ENCODE data around the gene MGAT2. TPM values are rescaled to one million over a fixed set of nuclear protein-coding genes. Genes with fewer than 3 reads are reported as not detected.

Gene MGAT2
- total and polyA plus RNA-seq, 2 donors from 2014 or later = 11.9 to 31.8 TPM

GRCh38 chr14:49593016-49593415 lies 27.6 kb upstream of the MGAT2 start:
- peaks cover 0 to 3% (median 0%) of the 10 kb centered on the region in 3 donors for H3K4me1 ChIP-seq (ENCODE audit: control insufficient read depth in 2 of 3, insufficient read depth in 2 of 3, low read depth in 1 of 3, low read length in 3 of 3)
- H3K27me3 ChIP-seq (ENCODE audit: control insufficient read depth, insufficient read depth, low read length) = no peaks in the 10 kb centered on the region
- H3K36me3 ChIP-seq (ENCODE audit: control insufficient read depth in 2 of 3, insufficient read depth in 3 of 3, low read length in 3 of 3) = no peaks in the 10 kb centered on the region
- H3K27ac ChIP-seq (ENCODE audit: low read depth in 2 of 2, low read length in 2 of 2) = no peak overlapping the region
- H3K9ac ChIP-seq (ENCODE audit: low read length in 3 of 3) = no peak overlapping the region
- TF ChIP-seq, protein P1, sequence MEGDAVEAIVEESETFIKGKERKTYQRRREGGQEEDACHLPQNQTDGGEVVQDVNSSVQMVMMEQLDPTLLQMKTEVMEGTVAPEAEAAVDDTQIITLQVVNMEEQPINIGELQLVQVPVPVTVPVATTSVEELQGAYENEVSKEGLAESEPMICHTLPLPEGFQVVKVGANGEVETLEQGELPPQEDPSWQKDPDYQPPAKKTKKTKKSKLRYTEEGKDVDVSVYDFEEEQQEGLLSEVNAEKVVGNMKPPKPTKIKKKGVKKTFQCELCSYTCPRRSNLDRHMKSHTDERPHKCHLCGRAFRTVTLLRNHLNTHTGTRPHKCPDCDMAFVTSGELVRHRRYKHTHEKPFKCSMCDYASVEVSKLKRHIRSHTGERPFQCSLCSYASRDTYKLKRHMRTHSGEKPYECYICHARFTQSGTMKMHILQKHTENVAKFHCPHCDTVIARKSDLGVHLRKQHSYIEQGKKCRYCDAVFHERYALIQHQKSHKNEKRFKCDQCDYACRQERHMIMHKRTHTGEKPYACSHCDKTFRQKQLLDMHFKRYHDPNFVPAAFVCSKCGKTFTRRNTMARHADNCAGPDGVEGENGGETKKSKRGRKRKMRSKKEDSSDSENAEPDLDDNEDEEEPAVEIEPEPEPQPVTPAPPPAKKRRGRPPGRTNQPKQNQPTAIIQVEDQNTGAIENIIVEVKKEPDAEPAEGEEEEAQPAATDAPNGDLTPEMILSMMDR (IDR thresholded peaks at IDR 0.05; ENCODE audit: borderline replicate concordance, extremely low read depth, insufficient read depth) = no peak
- no peak overlapping the region for H3K4me3 ChIP-seq (ENCODE audit: low read length in 3 of 3)
- DNase-seq (no peak), FAIRE-seq (no peak)
- no peaks in the 10 kb centered on the region for H3K9me3 ChIP-seq (ENCODE audit: control insufficient read depth in 2 of 3, insufficient read depth in 1 of 3, low read length in 3 of 3)
- intact Hi-C loops (cut with DNase I) = no loop called here

DNA sequence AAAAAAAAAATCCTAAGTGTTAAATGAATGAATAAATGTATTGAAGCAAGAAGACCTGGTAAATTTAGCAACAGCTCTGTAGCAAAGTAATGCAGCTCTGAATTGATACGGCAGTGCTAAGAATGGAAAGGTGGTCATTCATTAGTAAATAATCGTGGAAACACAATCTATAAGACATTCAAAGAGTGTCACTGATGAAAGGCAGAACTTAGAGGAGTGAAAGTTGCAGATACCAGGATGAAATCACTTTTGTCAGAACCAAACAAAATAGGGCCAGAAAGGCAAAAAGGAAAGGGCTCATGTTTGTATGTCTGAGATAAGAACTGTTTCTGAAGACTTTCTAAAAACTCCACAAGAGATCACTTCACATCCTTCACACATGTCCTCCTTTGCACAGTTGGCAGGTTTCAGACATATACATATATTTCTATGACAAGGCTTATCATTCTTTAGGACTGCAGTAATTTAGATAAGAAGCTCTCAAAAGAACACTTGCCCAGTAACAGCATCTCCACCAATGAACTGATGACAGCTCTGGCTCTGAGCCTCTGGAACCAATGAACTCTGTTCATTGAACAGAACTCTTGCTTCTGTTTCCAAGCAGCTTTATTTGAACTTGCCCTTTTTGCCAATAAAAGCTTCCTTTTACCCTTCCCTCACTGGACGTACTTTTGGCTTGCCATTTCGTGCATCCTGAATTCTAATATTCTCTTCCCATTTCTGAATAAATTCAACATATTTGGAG lies 26.1 kb upstream of the MGAT2 start:
- intact Hi-C loops (cut with DNase I) = no loop called here
- no peak overlapping the region for H3K4me3 ChIP-seq (ENCODE audit: low read length in 3 of 3)
- no peaks in the 10 kb centered on the region for H3K27me3 ChIP-seq (ENCODE audit: control insufficient read depth, insufficient read depth, low read length)
- no peaks in the 10 kb centered on the region for H3K9me3 ChIP-seq (ENCODE audit: control insufficient read depth in 2 of 3, insufficient read depth in 1 of 3, low read length in 3 of 3)
- no peak overlapping the region for H3K9ac ChIP-seq (ENCODE audit: low read length in 3 of 3)
- DNase-seq = peak in 2 of 5 donors; percentile 16 to 53
- peaks cover 0 to 3% (median 0%) of the 10 kb centered on the region in 3 donors for H3K4me1 ChIP-seq (ENCODE audit: control insufficient read depth in 2 of 3, insufficient read depth in 2 of 3, low read depth in 1 of 3, low read length in 3 of 3)
- TF ChIP-seq, protein P1 (IDR thresholded peaks at IDR 0.05; ENCODE audit: borderline replicate concordance, extremely low read depth, insufficient read depth) = no peak
- H3K36me3 ChIP-seq (ENCODE audit: control insufficient read depth in 2 of 3, insufficient read depth in 3 of 3, low read length in 3 of 3) = no peaks in the 10 kb centered on the region
- no peak overlapping the region for H3K27ac ChIP-seq (ENCODE audit: low read depth in 2 of 2, low read length in 2 of 2)
- FAIRE-seq = no peak

GRCh38 chr14:49598189-49598484 lies 22.5 kb upstream of the MGAT2 start:
- intact Hi-C loops (cut with DNase I) = no loop called here

More at GRCh38 chr14:49598189-49598484, 22.5 kb upstream of the MGAT2 start:
- Histone ChIP-seq H3K9me3 (ENCODE audit: control insufficient read depth in 2 of 3, insufficient read depth in 1 of 3, low read length in 3 of 3) (no peaks in the 10 kb centered on the region), H3K27ac (ENCODE audit: low read depth in 2 of 2, low read length in 2 of 2) (peak overlapping the region; percentile 95 to 97), H3K9ac (ENCODE audit: low read length in 3 of 3) (peak overlapping the region; percentile 75 to 99 (median 89)), H3K36me3 (ENCODE audit: control insufficient read depth in 2 of 3, insufficient read depth in 3 of 3, low read length in 3 of 3) (no peaks in the 10 kb centered on the region), H3K27me3 (ENCODE audit: control insufficient read depth, insufficient read depth, low read length) (no peaks in the 10 kb centered on the region), H3K4me3 (ENCODE audit: low read length in 3 of 3) (peak overlapping the region; percentile 92 to 97 (median 96)), H3K4me1 (ENCODE audit: control insufficient read depth in 2 of 3, insufficient read depth in 2 of 3, low read depth in 1 of 3, low read length in 3 of 3) (peaks cover 0 to 3% (median 0%) of the 10 kb centered on the region in 3 donors)
- FAIRE-seq (no peak), DNase-seq (no peak)
- TF ChIP-seq, protein P1 (IDR thresholded peaks at IDR 0.05; ENCODE audit: borderline replicate concordance, extremely low read depth, insufficient read depth) = no peak
